NCI-H345 (cell line): ENCODE data around the gene NDUFS8.

ENCODE experiments used
- DNase-seq: peaks from one replicate; lab custom pipeline; 2025; lab: John Stamatoyannopoulos, UW

The NDUFS8 gene

DNA sequence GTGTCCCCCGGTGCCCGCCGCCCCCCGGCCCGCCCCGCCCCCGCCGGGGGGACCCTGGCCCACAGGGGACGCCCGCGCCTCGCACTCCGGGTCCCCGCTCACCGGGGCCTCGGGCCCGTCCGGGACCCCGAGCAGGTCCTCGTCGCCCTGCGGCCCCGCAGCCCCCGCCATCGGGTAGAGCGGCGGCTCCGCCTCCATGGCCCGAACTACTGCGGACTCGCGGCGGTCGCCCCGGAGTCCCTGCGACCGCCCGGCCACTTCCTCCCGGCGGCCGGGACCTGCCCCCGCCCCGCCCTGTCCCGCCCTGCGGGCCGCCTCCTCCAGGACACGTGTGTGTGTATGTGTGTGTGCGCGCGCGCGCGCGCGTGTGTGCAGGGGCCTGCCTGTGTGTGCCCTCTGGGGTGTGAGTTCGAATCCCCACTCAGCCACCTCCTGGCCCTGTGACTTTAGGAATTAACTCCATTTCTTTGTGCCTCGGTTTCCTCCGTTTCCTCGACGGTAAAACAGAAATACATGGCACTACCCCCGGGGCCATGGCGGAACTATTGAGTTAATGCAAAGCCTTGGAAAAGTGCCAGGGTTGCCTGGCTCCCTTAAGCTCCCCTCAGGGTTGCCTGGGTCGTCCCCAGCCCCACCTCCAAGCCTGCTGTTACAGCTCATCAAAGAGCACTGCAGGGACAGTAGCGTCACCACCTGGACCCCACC lies 26.5 kb upstream of the NDUFS8 start, which contains the start of gene UNC93B1:
UNC93B1 (minus strand) TSS at position 252 of the 705 bp plus-strand sequence; CDS start at position 198, 54 bp downstream.
- peak; percentile 83 for DNase-seq

DNA sequence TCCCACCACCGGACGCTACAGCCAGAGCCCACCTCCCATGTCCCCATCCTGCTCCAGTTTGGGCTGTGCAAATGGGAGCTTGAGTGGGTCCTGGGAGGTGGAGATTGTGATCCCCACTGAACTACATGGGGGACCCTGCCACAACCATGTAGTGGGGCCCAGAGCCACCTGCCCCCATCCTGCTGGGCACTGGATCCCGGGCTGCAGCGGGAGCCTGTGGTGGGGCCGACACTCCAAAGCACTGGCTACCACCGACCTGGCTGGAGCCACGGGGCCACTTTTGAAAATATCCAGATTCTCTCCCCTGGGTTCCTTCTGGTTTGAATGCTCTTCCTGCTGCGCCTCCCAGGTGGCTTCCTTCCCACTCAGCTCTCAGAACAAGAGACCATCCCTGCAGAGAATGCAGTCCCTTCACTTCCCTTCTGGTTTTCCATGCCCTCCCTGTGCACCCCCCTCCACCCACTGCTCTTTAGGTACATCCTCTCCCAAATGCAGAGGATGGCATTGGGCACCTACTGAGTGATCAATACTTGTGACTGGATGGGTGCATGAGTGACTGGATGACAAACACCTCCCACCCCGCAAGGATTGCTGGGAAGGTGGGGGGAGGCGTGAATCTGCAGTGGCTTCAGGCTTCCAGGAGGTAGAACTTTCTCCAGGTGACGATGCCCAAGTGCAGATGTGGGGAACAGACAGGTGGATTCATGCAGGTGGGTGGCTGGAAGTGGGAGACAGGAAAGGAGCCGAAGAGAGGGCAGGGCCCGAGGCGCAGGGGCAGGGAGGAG lies 25.7 kb upstream of the NDUFS8 start:
- no peak for DNase-seq

DNA sequence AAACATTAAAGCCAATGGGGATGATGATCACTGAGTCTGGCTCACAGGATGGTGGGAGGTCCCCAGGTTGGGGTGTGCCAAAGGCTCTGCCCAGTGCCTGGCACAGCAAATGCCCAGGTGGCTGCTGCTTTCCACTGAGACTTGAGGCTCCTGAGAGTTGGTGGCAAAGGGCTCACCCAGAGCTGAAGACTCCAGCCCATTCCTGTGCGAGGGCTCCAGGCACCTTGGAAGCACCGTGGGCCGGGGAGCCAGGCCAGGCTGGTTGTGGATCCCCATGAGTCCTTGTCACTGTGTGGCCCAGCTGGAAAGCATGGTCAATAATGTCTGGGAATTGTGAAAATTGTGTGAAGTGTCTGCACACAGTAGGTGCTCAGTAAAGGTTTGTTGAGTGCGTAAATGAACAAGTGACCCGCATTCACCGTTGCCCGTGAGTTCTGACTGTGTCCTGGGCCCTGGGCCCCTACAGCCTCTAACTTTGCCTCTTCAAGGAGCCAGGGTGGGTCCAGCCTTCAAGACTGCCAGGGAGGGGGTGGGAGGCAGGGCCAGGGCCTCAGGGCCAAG lies 23.8 kb upstream of the NDUFS8 start:
- no peak for DNase-seq

DNA sequence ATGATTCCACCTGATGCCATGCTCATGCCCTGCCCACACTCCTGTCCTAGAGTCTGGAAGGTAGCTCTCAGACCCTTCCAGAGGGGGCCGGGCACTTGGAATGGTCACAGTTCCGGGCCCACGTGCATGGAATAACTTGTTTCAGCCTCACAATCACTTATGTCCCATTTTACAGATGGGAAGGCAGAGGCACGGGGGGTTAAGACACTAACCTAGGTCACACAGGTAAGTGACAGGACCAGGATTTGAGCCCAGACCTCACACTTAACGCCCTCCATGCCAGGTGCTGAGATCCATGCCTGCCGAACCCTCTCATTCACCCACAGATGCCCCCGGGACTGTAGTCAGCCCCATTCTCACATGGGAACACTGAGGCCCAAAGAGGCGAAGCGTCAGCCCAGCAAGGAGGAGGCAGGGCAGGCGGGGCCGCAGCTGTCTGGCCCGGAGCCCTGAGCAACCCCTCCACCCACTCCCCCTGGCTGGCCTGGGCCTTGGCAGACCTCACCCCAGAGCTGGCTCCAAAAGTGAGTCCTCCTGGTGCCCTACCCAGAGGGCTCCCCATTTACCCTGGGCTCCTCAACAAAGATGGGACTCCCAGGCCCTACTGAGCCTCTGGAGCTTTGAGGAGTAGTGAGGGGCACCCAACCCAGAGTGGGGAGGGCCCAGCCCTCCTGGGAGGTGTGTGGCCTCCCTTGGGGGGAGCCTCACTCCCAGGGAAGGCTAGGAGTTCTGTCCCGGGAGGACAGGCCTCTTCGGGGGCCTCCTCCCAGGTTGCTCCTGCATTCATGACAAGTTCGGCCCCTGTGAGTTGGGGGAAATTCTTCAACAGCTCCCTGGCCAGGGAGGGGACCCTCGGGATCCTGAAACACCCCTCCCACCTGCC lies 22.7 kb upstream of the NDUFS8 start:
- no peak for DNase-seq

DNA sequence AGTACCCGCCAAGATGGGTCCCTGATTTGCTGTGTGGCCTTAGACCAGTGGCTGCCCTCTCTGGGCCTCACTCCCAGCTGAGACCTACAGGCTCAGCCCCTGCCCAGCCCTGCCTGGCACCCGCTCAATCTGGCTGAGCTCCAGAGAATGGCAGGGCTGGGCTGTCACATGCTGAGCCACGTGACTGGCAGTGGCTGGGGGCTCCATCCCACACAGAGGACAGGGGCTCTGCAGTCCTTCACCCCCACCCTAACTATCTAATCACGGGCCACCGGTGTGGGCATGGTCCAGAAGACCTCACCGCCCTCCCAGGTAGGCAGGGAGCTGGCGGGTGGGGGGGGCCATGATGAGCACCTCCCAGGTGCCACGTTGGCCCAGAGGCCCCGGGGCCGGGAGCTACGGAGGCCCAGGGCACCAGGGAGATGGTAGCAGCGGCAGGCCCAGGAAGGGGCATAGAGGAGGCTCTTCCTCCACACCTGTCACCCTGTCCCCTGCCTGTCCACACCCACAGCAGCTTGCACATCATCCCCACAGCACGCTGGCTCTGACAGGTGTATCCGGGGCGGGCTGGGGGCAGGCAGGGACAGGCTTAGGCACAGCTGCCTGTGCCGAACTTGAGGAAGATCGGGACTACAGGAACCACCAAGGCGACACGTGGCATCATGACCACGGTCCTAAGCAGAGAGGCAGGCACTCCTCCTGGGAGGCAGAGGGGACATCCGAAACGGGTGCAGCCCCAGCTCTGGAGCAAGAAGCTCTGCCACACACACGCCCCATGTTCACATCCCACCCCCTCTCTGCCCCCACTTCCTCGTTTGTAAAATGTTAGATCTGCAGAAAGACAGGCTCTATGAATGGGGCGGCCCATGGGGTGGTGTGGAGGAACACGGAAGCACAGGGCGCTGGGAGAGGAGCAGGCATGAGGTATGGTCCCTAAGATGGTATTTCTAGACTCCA lies 21.8 kb upstream of the NDUFS8 start:
- peak; percentile 77 for DNase-seq

DNA sequence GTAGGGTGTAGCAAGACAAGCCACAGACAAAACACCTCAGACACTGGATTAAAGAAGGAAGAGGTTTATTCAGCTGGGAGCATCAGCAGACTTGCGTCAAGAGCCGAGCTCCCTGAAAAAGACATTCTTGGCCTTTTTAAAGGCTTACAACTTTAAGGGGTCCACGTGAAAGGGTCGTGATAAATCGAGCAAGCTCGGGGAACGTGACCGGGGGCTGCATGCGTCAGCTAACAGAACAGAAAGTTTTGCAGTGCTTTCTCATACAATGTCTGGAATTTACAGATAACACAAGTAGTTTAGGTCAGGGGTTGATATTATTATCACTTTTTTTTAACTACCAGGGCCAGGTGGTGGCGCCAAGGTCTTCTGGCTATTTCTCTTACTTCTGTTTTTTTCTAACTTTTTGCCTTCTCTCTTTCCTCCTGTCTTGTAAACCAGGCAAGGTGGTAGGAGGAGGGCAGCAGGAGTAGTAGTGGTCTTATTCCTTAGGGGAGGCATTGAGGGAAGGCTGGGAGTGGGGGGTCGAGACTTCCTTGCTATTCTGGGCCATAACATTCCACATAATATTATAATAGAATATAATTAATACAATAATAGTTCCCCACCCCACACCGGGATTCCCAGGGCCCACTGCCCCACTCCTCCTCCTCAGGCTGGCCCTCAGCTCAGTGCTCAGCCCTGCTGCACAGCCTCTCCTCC lies 20.9 kb upstream of the NDUFS8 start:
- no peak for DNase-seq

DNA sequence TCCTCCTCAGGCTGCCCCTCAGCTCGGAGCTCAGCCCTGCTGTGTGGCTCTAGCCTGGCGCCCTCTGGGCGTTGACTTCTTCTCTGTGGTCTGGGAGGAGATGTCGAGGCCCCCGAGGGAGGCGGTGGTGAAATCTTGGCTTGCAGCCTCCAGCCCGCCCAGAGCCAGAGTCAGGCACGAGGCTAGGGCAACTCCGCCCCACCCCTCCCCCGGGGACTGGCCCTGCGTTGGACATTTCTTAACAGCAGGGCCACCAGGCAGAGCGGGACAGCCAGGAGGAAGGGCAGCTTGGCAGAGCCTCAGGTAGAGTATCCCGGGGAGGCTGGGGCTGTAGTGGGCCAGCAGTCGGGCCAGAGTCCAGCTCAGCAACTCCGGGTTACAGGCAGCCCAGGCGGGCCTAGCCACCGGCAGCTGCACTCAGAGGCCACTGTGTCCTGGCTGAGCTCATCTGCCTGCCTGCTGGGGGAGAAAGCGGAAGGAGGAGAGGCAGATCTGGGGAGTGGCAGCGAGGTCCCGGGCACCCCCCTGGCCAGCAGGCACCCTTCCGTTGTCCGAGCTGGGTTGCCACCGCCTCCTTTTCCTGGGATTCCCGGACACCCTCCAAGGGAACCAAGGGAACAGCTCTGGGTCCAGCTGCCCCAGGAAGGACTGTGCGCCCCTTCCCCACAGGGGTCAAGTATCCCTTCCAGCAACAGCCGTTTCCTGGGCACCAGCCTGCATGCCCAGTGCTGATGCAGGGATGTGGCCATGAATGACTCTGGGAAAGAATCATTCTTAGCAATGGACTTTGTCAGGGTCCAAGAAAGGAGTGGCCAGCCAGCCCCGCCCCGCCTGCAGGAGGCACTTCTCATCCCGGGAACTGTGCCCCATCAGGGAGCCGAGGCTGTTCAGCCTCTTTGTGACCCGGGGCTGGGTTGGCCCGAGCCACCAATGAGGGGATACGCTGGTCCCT lies 20.1 kb upstream of the NDUFS8 start, which contains the start of gene ALDH3B1:
ALDH3B1 (plus strand) TSS at position 238 of the 952 bp plus-strand sequence. CDS start 4,971 bp downstream, outside the sequence.
- DNase-seq = no peak

DNA sequence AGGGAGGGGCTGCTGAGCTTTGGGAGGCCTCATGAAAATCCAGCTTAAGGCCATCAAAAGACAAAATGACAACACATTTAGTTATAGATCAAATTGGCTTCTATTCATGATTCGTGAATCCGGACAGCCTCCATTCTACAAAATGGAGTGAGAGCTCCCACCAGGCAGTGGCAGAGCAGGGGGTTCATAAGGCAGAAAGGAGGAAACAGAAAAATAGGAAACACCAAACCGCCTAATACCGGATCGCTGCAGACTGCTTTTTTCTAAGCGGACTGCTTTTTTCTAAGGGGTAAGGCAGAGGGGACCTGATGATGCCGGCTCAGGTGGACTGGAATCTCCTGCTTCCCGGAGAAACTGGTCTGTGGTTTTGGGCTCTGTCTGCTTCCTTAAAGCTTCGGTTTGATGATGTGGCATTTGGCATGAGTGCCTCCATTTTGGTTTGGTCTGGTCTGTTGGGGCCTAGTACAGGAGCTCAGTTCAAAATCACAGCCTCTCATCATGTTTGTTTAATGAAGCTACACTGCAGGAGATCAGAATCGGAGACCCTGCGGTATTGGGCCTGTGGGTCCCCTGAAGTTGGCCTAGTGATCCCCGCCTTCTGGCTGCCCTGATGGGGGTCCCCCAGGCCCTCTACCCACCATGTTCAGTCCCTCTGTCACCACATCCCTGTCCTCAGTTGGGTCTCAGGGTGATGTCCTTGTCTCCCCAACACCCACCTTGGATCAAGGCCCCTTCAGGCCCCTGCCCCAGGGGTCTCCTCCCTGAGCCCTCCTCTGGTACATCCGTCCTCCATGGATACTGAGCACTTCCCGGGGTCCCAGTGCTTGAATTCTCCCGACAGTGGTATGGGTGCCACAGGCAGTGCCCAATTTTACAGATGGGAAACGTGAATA lies 19.2 kb upstream of the NDUFS8 start:
- DNase-seq = no peak

DNA sequence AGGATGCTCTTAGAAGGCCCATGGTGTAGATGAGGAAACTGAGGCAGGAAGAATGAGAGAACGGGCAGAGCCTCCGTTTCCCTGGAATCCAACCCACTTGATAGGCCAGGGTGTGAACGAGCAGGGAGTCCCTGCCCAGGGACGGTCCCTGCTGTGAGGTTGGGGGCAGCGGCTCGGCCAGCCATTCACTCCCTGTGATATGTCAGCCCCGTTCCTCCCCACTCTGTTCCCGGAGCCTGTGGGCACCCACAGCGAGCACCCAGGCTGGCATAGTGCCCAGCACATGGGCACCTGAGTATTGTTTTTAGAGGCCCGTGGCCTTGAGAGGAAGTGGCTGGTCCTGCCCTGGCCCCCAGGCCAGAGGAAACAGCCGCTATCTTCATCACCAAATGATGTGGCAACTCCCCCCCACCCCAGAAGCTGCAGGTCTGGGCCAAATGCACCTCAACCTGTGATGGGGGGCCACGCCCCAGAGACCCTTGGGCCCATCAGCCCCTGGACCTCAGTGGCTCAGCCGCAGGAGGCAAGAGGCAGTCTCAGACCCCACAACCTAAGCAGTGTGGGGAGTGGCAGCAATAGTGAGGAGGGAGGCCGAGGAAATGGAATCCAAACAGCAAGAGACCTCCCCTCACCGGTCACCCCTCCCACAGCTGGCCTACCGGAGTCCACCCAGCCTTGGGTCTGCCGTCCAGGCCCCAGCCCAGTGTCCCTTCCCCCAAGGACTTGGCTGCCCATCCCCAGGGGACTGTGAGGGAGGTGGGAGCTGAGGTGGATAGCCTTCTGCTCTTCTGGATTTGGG lies 18.2 kb upstream of the NDUFS8 start:
- DNase-seq = no peak

DNA sequence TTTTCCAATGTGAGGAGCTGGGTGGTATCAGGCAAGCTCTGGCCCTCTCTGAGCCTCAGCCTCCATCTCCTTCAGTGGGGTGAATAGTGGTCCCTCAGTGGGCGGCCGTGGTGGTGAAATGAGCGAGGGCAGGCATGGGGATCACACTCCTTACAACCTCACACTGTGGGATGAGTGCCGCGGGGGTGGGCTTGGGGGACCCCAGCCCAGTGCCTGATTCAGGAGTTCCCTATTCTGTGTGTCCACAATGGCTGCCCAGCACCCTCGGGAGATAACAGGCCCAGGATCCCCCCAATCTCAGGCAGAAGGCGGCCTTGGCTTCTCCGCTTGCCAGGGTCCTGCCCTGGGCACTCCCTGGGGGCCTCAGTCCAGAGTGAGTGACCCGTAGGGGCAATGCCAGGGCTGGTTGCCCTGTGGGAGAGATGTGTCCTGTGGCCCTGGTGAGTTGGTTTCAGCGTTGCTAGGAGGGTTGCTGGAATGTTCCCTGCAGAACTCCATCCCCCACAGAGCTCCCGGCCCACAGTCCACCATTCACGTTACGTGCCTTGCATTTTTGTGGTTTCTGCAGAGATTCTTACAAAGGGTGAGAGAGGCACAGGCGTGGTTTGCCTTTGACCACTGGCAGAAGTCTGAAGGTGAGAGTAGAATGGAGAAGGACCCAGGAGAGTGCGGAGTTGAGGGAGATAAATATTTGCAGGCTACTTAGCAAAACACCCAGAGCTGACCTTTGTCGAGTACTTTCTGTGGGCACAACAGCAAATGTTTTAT lies 17.5 kb upstream of the NDUFS8 start:
- DNase-seq = no peak

DNA sequence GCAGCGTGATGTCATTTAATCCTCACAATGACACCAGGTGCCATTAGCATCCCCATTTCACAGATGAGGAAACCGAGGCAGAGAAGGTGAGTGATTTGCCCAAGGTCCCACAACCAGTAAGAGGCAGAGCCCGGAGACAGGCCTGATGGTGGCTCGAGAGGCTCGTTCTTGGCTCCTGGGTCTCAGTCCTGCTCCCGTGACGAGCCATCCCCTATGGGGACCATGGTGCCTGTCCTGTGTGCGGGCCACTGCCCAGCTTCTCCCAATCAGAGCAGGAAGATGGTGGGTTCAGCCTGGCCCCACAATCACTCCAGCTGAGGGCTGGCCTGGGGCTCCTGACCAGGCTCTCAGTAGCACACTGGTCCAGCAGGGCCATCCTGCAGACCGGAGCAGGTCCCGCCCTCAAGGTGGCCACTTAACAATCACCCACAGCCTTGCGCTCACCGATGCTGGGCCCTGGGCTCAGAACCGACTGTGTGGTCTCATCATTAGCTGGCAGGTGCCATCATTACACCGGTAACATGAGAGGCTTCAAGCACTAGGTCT lies 16.8 kb upstream of the NDUFS8 start:
- DNase-seq = no peak

DNA sequence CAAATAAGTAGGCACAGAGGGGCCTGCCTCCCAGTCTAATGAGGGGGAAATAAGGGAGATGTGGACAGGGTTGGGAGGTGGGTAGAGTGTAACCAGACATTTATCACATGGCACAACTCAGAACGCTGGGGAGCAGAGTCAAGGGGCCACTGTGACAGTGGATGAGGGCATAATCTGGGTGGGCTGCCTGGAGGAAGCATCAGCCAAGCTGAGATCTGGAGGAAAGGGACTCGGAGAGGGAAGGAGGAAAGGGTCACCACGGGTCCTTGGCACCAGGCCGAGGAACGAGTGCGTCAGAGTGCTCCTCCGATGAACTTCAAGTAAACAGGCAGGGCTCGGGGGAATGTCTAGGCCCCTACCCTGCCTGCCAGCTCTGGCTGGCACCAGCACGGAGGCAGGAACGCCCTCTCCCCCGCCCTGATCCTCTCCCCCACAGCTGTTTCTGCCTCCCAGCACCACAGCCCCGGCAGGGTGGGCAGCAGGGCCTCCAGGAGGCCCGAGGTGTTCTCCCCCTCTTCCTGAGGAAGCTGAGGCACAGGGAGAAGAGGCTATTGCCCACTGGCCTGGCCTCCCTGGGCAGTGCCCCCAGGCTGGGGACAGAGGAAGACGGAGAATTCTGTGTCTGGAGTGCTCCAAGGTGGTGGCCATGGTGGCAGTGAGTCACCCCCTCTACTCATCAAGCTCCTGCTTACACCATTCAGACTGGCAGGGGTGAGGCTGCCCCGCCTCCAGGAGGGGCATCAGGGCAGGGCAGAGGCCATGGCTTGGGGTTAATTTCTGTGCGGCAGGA lies 16.1 kb upstream of the NDUFS8 start:
- DNase-seq = no peak

DNA sequence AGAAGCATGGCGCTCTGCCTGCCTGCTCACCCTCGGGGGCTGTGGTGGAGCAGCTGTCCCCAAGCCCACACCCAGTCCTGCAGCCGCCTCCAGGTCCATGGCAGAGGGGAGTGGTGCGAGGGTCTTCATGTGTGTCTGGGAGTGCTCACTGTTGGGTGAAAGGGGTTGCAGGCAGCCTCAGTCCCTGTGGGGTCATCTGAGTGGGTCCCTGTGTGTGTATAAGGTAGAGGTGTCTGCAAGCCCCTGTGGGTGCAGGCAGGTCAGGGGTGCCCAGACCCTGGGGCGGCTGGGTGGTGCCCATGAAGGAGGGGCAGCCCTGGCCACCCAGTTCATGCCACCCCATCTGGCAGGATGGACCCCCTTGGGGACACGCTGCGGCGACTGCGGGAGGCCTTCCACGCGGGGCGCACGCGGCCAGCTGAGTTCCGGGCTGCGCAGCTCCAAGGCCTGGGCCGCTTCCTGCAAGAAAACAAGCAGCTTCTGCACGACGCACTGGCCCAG lies 15.5 kb upstream of the NDUFS8 start:
- DNase-seq = no peak

DNA sequence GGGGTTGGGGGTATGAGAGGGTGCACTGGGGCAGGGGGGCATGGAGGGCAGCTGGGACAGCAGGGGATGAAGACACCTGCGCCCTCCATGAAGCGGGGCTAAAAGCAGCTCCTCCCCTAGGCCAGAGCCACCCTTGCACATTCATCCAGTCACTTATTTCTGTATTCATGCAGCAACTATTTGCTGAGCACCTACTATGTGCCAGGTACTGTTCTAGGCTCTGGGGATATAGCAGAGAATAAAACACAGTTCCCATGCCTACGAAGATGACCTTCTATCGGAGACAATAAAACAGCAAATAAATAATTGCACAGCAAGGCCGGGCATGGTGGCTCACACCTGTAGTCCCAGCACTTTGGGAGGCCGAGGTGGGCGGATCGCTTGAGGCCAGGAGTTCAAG lies 15.0 kb upstream of the NDUFS8 start:
- DNase-seq = no peak
